ENCODE measurements around the gene GAS5.
A peak's percentile ranks its signal among the peaks of the same experiment; 100 is the strongest.

The GAS5 gene

GRCh38 chr1:173867753-173868265, at the start of gene GAS5:
Gene GAS5, minus strand, starts transcription at chr1:173867989.
- Mint-ChIP-seq H3K27me3 (no peaks in the 10 kb centered on the region), H3K4me1 (peaks cover 63% of the 10 kb centered on the region), H3K4me3 (peak within 1 kb of the TSS; percentile 95), H3K27ac (peak within 1 kb of the TSS; percentile 84), H3K36me3 (peaks cover 59% of the 10 kb centered on the region), H3K9me3 (no peaks in the 10 kb centered on the region)
- ATAC-seq = peak; percentile 93

- H3K27ac Mint-ChIP-seq = no peak within 1 kb of the TSS
- no peaks in the 10 kb centered on the region for H3K27me3 Mint-ChIP-seq
- no peak for ATAC-seq
- H3K9me3 Mint-ChIP-seq = no peaks in the 10 kb centered on the region
- H3K36me3 Mint-ChIP-seq = no peaks in the 10 kb centered on the region
- no peaks in the 10 kb centered on the region for H3K4me1 Mint-ChIP-seq
- H3K4me3 Mint-ChIP-seq = no peak within 1 kb of the TSS
Measured at GRCh38 chr1:173917149-173917548, 49.4 kb upstream of the GAS5 start, which contains the start of gene SERPINC1. Gene SERPINC1, minus strand, starts transcription at chr1:173917327. Its CDS starts 68 bp downstream, at chr1:173917259.

- no peak for ATAC-seq
- no peaks in the 10 kb centered on the region for H3K36me3 Mint-ChIP-seq
- H3K27ac Mint-ChIP-seq = no peak overlapping the region
- H3K4me3 Mint-ChIP-seq = no peak overlapping the region
- H3K9me3 Mint-ChIP-seq = no peaks in the 10 kb centered on the region
- no peaks in the 10 kb centered on the region for H3K27me3 Mint-ChIP-seq
- no peaks in the 10 kb centered on the region for H3K4me1 Mint-ChIP-seq
Measured at GRCh38 chr1:173916667-173917066, 48.9 kb upstream of the GAS5 start.

- H3K27ac Mint-ChIP-seq = no peak overlapping the region
Measured at GRCh38 chr1:173915596-173915995, 47.8 kb upstream of the GAS5 start.

GRCh38 chr1:173914366-173914871, 46.6 kb upstream of the GAS5 start:
- Mint-ChIP-seq H3K9me3 (no peaks in the 10 kb centered on the region), H3K36me3 (peaks cover 4% of the 10 kb centered on the region), H3K4me3 (no peak overlapping the region), H3K27ac (no peak overlapping the region), H3K27me3 (no peaks in the 10 kb centered on the region), H3K4me1 (no peaks in the 10 kb centered on the region)
- no peak for ATAC-seq

More at GRCh38 chr1:173915596-173915995, 47.8 kb upstream of the GAS5 start:
- ATAC-seq = no peak
- no peaks in the 10 kb centered on the region for H3K9me3 Mint-ChIP-seq
- no peaks in the 10 kb centered on the region for H3K27me3 Mint-ChIP-seq
- no peaks in the 10 kb centered on the region for H3K36me3 Mint-ChIP-seq
- H3K4me3 Mint-ChIP-seq = no peak overlapping the region
- no peaks in the 10 kb centered on the region for H3K4me1 Mint-ChIP-seq

- Mint-ChIP-seq H3K4me1 (no peaks in the 10 kb centered on the region), H3K4me3 (no peak overlapping the region), H3K9me3 (no peaks in the 10 kb centered on the region), H3K27ac (no peak overlapping the region), H3K27me3 (no peaks in the 10 kb centered on the region), H3K36me3 (peaks cover 10% of the 10 kb centered on the region)
- ATAC-seq = no peak
Measured at GRCh38 chr1:173913111-173913510, 45.3 kb upstream of the GAS5 start.

GRCh38 chr1:173903827-173904531, 36.2 kb upstream of the GAS5 start:
- H3K27ac Mint-ChIP-seq = no peak overlapping the region
- no peak overlapping the region for H3K4me3 Mint-ChIP-seq
- no peaks in the 10 kb centered on the region for H3K9me3 Mint-ChIP-seq
- peaks cover 17% of the 10 kb centered on the region for H3K36me3 Mint-ChIP-seq
- H3K27me3 Mint-ChIP-seq = no peaks in the 10 kb centered on the region
- ATAC-seq = no peak
- no peaks in the 10 kb centered on the region for H3K4me1 Mint-ChIP-seq

- no peaks in the 10 kb centered on the region for H3K9me3 Mint-ChIP-seq
- no peaks in the 10 kb centered on the region for H3K27me3 Mint-ChIP-seq
- no peak for ATAC-seq
- no peak overlapping the region for H3K27ac Mint-ChIP-seq
- H3K4me3 Mint-ChIP-seq = no peak overlapping the region
- H3K4me1 Mint-ChIP-seq = no peaks in the 10 kb centered on the region
- peaks cover 22% of the 10 kb centered on the region for H3K36me3 Mint-ChIP-seq
Measured at GRCh38 chr1:173900992-173901391, 33.2 kb upstream of the GAS5 start.

GRCh38 chr1:173900427-173900826, 32.6 kb upstream of the GAS5 start:
- Mint-ChIP-seq H3K4me3 (no peak overlapping the region), H3K9me3 (no peaks in the 10 kb centered on the region), H3K36me3 (peaks cover 23% of the 10 kb centered on the region), H3K27me3 (no peaks in the 10 kb centered on the region), H3K4me1 (no peaks in the 10 kb centered on the region), H3K27ac (no peak overlapping the region)
- no peak for ATAC-seq

- ATAC-seq = no peak
- H3K4me1 Mint-ChIP-seq = peaks cover 4% of the 10 kb centered on the region
- H3K4me3 Mint-ChIP-seq = no peak overlapping the region
- H3K27me3 Mint-ChIP-seq = no peaks in the 10 kb centered on the region
- no peak overlapping the region for H3K27ac Mint-ChIP-seq
- no peaks in the 10 kb centered on the region for H3K9me3 Mint-ChIP-seq
- H3K36me3 Mint-ChIP-seq = peaks cover 48% of the 10 kb centered on the region
Measured at GRCh38 chr1:173894189-173894588, 26.4 kb upstream of the GAS5 start.

- Mint-ChIP-seq H3K4me3 (no peak overlapping the region), H3K4me1 (peaks cover 4% of the 10 kb centered on the region), H3K27me3 (no peaks in the 10 kb centered on the region), H3K36me3 (peaks cover 48% of the 10 kb centered on the region), H3K27ac (no peak overlapping the region), H3K9me3 (no peaks in the 10 kb centered on the region)
- no peak for ATAC-seq
Measured at GRCh38 chr1:173893611-173894010, 25.8 kb upstream of the GAS5 start.

GRCh38 chr1:173889885-173890284, 22.1 kb upstream of the GAS5 start:
- no peaks in the 10 kb centered on the region for H3K9me3 Mint-ChIP-seq
- H3K27me3 Mint-ChIP-seq = no peaks in the 10 kb centered on the region
- H3K36me3 Mint-ChIP-seq = peaks cover 52% of the 10 kb centered on the region
- ATAC-seq = no peak
- no peak overlapping the region for H3K27ac Mint-ChIP-seq
- H3K4me3 Mint-ChIP-seq = no peak overlapping the region
- peaks cover 10% of the 10 kb centered on the region for H3K4me1 Mint-ChIP-seq

GRCh38 chr1:173888749-173889148, 21.0 kb upstream of the GAS5 start:
- Mint-ChIP-seq H3K4me1 (peaks cover 10% of the 10 kb centered on the region), H3K36me3 (peaks cover 41% of the 10 kb centered on the region), H3K27ac (no peak overlapping the region), H3K9me3 (no peaks in the 10 kb centered on the region), H3K27me3 (no peaks in the 10 kb centered on the region), H3K4me3 (no peak overlapping the region)
- ATAC-seq = no peak

GRCh38 chr1:173887627-173888026, 19.8 kb upstream of the GAS5 start:
- no peak for ATAC-seq
- Mint-ChIP-seq H3K4me3 (no peak overlapping the region), H3K9me3 (no peaks in the 10 kb centered on the region), H3K4me1 (peaks cover 10% of the 10 kb centered on the region), H3K27ac (no peak overlapping the region), H3K36me3 (peaks cover 40% of the 10 kb centered on the region), H3K27me3 (no peaks in the 10 kb centered on the region)

- peaks cover 10% of the 10 kb centered on the region for H3K4me1 Mint-ChIP-seq
- no peaks in the 10 kb centered on the region for H3K9me3 Mint-ChIP-seq
- no peak for ATAC-seq
- H3K4me3 Mint-ChIP-seq = no peak overlapping the region
- peaks cover 40% of the 10 kb centered on the region for H3K36me3 Mint-ChIP-seq
- no peak overlapping the region for H3K27ac Mint-ChIP-seq
- H3K27me3 Mint-ChIP-seq = no peaks in the 10 kb centered on the region
Measured at GRCh38 chr1:173886746-173887611, 19.2 kb upstream of the GAS5 start.

Data from stimulated activated memory B cell treated with anti-CD40 and anti-IgM and Interleukin-4, amounts not matched to agents 10 μg/mL and 1 μg/mL and 100 μg/mL, for 72 hours (primary cell).